GM23338 (cell line): ENCODE results near the gene MRPL32. TPM values are rescaled to one million over a fixed set of nuclear protein-coding genes. Genes with fewer than 3 reads are reported as not detected.
A peak's percentile ranks its signal among the peaks of the same experiment; 100 is the strongest.

Experiments used
- ATAC-seq: fragments of 200-7000 bp; cut with Tn5 transposase; 3 replicates; pipeline ENCODE4 v1.9.1; 2020
- DNase-seq: peaks from one replicate; pipeline ENCODE4 v3.0.0-alpha.2; 2015; ENCODE audit warnings: low spot score
- H2AFZ ChIP-seq: fragments of 200-600 bp; sonication (generic); 2 replicates; pipeline ENCODE4 v1.8.0; 2016; ENCODE audit warnings: antibody characterized with exemption, mild to moderate bottlenecking, moderate library complexity
- H3F3A ChIP-seq: fragments of 200-600 bp; sonication (generic); replicated peaks from 2 replicates; pipeline ENCODE4 v1.8.0; 2017; ENCODE audit warnings: antibody characterized with exemption, mixed run types, low read depth
- H3K27ac ChIP-seq: fragments of 200-600 bp; sonication (generic); 2 replicates; pipeline ENCODE4 v1.6.1; 2016; ENCODE audit warnings: low read depth
- H3K27me3 ChIP-seq: fragments of 200-600 bp; sonication (generic); 2 replicates; pipeline ENCODE4 v1.8.0; 2016; ENCODE audit warnings: mild to moderate bottlenecking, mixed run types, moderate library complexity; ENCODE audit not compliant: insufficient read depth
- H3K36me3 ChIP-seq: fragments of 200-600 bp; sonication (generic); 2 replicates; pipeline ENCODE4 v1.8.0; 2016; ENCODE audit warnings: mild to moderate bottlenecking; ENCODE audit not compliant: insufficient read depth
- H3K4me1 ChIP-seq: fragments of 200-600 bp; sonication (generic); 2 replicates; pipeline ENCODE4 v1.8.0; 2016; ENCODE audit warnings: mild to moderate bottlenecking, moderate library complexity; ENCODE audit not compliant: insufficient read depth
- H3K4me2 ChIP-seq: fragments of 200-600 bp; sonication (generic); 2 replicates; pipeline ENCODE4 v1.7.1; 2017; ENCODE audit warnings: mixed run types
- H3K4me3 ChIP-seq: fragments of 200-600 bp; sonication (generic); 2 replicates; pipeline ENCODE4 v1.6.1; 2016; ENCODE audit warnings: mixed run types
- H3K79me2 ChIP-seq: fragments of 200-600 bp; sonication (generic); replicated peaks from 2 replicates; pipeline ENCODE4 v1.8.0; 2017; ENCODE audit warnings: mild to moderate bottlenecking; ENCODE audit not compliant: insufficient read depth
- H3K9me2 ChIP-seq: fragments of 200-600 bp; sonication (generic); 2 replicates; pipeline ENCODE4 v1.8.0; 2017; ENCODE audit not compliant: insufficient read depth
- H4K20me1 ChIP-seq: fragments of 200-600 bp; sonication (generic); replicated peaks from 2 replicates; pipeline ENCODE4 v1.8.0; 2017; ENCODE audit warnings: mild to moderate bottlenecking; ENCODE audit not compliant: insufficient read depth
- H3K27ac Mint-ChIP-seq: 2 replicates; pipeline ENCODE4 v1.8.0; 2020; ENCODE audit warnings: inconsistent platforms, mild to moderate bottlenecking, moderate library complexity, mixed read lengths
- H3K27me3 Mint-ChIP-seq: 3 replicates; pipeline ENCODE4 v1.8.0; 2022; ENCODE audit warnings: low read depth, mild to moderate bottlenecking, moderate library complexity, mixed read lengths, inconsistent platforms; ENCODE audit not compliant: insufficient read depth, poor library complexity
- H3K36me3 Mint-ChIP-seq: 3 replicates; pipeline ENCODE4 v1.8.0; 2021; ENCODE audit warnings: low read depth, mild to moderate bottlenecking, inconsistent platforms, moderate library complexity, mixed read lengths
- H3K4me1 Mint-ChIP-seq: 3 replicates; pipeline ENCODE4 v1.8.0; 2020; ENCODE audit warnings: mild to moderate bottlenecking, inconsistent platforms, mixed read lengths
- H3K4me3 Mint-ChIP-seq: 3 replicates; pipeline ENCODE4 v1.8.0; 2021; ENCODE audit warnings: moderate library complexity, mild to moderate bottlenecking, inconsistent platforms, mixed read lengths
- H3K9me3 Mint-ChIP-seq: 3 replicates; pipeline ENCODE4 v1.8.0; 2020; ENCODE audit warnings: moderate library complexity, mild to moderate bottlenecking, inconsistent platforms, mixed read lengths
- CREB1 ChIP-seq: fragments of 250-450 bp; sonication (Bioruptor Pico); IDR thresholded peaks from 2 replicates; pipeline ENCODE4 v1.5.0; 2020; ENCODE audit warnings: low read depth, mild to moderate bottlenecking, moderate library complexity
- EZH2 ChIP-seq: fragments of 200-600 bp; sonication (generic); IDR thresholded peaks from one replicate; pipeline ENCODE4 v1.8.0; 2017; ENCODE audit warnings: antibody characterized with exemption, mild to moderate bottlenecking, low read depth; ENCODE audit not compliant: unreplicated experiment
- EZH2phosphoT487 ChIP-seq: fragments of 200-600 bp; sonication (generic); IDR thresholded peaks from one replicate; pipeline ENCODE4 v1.8.1; 2018; ENCODE audit warnings: antibody characterized with exemption; ENCODE audit not compliant: unreplicated experiment
- NANOG ChIP-seq: IDR thresholded peaks from 2 replicates; pipeline ENCODE4 v1.6.1; 2016; ENCODE audit warnings: antibody characterized with exemption, borderline replicate concordance
- POLR2AphosphoS5 ChIP-seq: IDR thresholded peaks from 2 replicates; pipeline ENCODE4 v1.6.1; 2016; ENCODE audit warnings: antibody characterized with exemption, low read depth
- STAT1 ChIP-seq: IDR thresholded peaks from one replicate; pipeline ENCODE4 v1.6.1; 2016; ENCODE audit warnings: antibody characterized with exemption; ENCODE audit not compliant: unreplicated experiment
- ZNF114 ChIP-seq: fragments of 250-450 bp; sonication (Bioruptor Pico); IDR thresholded peaks from 2 replicates; pipeline ENCODE4 v1.5.0; 2020; ENCODE audit warnings: mild to moderate bottlenecking, moderate library complexity
- ZNF331 ChIP-seq: fragments of 250-450 bp; sonication (Bioruptor Pico); IDR thresholded peaks from 2 replicates; pipeline ENCODE4 v1.5.0; 2020; ENCODE audit warnings: low read depth, mild to moderate bottlenecking, moderate library complexity
- polyA plus RNA-seq: library from polyadenylated mRNA; unstranded; fragments of >200 nt; fragmentation: Nextera tagmentation; extraction: Ambion mirVana; gene quantifications from 2 replicates; pipeline ENCODE4 v1.2.1, GENCODE V29; 2016
- total RNA-seq: library from RNA; depleted of rRNA; stranded (reverse); fragments of >200 nt; shearing (Covaris generic); gene quantifications from 2 replicates; pipeline ENCODE4 v1.2.3, GENCODE V29; 2014
- TF ChIP-seq, protein P1 (sequence below): IDR thresholded peaks from 2 replicates; pipeline ENCODE4 v1.6.1; 2016; ENCODE audit warnings: antibody characterized with exemption
- TF ChIP-seq, protein P2 (sequence below): IDR thresholded peaks from one replicate; pipeline ENCODE4 v1.6.1; 2018; ENCODE audit warnings: antibody characterized with exemption; ENCODE audit not compliant: unreplicated experiment

Gene MRPL32
- total and polyA plus RNA-seq, 2 experiments from 2014 or later: 93.4 to 303 TPM

DNA sequence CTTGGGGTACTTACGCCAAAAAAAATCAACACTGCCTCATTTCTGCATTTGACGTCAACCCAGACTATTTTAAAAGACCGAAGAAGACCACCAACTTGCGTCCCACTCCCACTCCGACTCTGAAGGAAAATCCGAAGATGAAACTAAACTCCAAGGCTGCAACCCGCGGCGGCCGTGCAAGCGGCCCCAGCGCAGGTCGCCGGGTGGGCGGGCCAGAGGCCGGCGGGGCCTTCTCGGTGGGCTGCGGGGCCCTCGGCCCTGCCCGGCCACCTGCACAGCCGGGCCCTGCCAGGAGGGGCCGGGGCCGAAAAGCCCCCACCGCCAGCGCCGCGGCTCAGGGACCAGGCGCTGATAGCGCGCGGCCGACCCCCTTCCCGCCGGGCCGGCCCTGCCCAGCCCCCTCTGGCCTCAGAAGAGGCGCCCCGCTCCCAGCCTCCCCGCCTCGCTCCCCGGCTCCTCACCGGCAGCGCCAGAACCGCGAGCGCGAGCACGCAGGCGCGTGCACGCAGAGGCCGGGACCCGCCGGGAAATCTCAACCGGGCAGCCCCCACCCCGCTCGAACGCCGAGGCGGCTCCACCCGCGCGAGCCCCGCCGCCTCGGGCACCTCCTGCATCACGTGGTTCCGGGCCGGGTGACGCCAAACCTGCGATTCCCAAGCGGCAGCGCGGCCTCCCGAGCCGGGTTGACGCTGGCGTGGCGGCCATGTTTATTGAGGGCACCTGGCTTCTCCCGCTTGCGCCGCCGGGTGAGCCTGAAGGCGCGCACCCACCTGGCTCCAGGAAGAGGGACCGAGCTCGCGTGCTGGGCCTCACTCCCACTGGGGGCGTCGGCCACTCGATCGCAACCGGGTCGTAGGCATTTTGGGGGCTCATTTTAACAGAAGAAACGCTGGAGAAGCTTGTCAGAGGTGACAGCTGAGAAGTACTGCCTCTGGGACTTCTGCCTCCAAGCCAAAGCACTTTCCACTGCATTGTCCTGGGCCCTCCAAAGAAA is 20.4 kb upstream of the MRPL32 start, which contains the start of gene C7orf25:
C7orf25 (minus strand) TSS at position 617 of the 994 bp plus-strand sequence. CDS start 1,170 bp downstream, outside the sequence.
- H3K4me3 Mint-ChIP-seq: peak within 1 kb of the TSS; percentile 92
- no peaks in the 10 kb centered on the region for H3K27me3 Mint-ChIP-seq
- Histone ChIP-seq H3K4me1 (peaks cover 18% of the 10 kb centered on the region), H3F3A (peaks cover 13% of the 10 kb centered on the region; the same call in 1 of the 2 replicates), H3K4me3 (peak within 1 kb of the TSS; percentile 86), H3K27ac (peak within 1 kb of the TSS; percentile 90), H3K36me3 (peaks cover 7% of the 10 kb centered on the region; the same call in 1 of the 2 replicates), H3K4me2 (peak within 1 kb of the TSS; percentile 79), H3K27me3 (no peaks in the 10 kb centered on the region), H3K9me2 (0 out of 2 replicates have a peak, but pooled peaks cover 4% of the 10 kb centered on the region), H4K20me1 (no peaks in the 10 kb centered on the region), H3K79me2 (peaks cover 13% of the 10 kb centered on the region), H2AFZ (peak within 1 kb of the TSS; percentile 81; the same call in 1 of the 2 replicates)
- H3K36me3 Mint-ChIP-seq: peaks cover 43% of the 10 kb centered on the region
- TF ChIP-seq, protein P1, sequence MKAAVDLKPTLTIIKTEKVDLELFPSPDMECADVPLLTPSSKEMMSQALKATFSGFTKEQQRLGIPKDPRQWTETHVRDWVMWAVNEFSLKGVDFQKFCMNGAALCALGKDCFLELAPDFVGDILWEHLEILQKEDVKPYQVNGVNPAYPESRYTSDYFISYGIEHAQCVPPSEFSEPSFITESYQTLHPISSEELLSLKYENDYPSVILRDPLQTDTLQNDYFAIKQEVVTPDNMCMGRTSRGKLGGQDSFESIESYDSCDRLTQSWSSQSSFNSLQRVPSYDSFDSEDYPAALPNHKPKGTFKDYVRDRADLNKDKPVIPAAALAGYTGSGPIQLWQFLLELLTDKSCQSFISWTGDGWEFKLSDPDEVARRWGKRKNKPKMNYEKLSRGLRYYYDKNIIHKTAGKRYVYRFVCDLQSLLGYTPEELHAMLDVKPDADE: peak; percentile 88
- TF ChIP-seq EZH2 (no peak), ZNF114 (CRISPR knock-in tag) (no peak), POLR2AphosphoS5 (peak; percentile 69), CREB1 (peak; percentile 87)
- DNase-seq (peak; percentile 98), ATAC-seq (peak; percentile 89)
- peaks cover 34% of the 10 kb centered on the region for H3K4me1 Mint-ChIP-seq
- H3K9me3 Mint-ChIP-seq: no peaks in the 10 kb centered on the region
- peak within 1 kb of the TSS; percentile 95 for H3K27ac Mint-ChIP-seq

DNA sequence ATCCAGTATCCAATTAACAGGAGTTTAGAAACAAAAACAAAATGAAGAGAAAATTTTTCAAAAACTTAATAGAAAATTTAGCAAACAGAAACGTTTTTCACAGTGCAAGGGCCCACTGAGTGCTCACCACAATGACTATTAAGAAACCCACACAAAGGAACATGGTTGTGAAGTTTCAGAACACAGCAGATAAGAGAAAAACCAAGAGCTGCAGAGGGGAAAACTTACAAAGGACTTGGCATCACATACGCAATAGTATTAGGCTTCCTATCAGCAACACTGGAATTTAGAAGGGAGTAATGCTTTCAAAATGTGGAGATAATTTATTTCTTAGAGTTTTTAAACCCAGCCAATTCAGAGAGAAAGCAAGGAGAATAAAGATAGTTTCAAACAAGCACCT is 18.6 kb upstream of the MRPL32 start:
- H3K4me1 ChIP-seq: peaks cover 18% of the 10 kb centered on the region
- peaks cover 58% of the 10 kb centered on the region for H3K36me3 Mint-ChIP-seq
- peaks cover 15% of the 10 kb centered on the region; the same call in 1 of the 2 replicates for H3K36me3 ChIP-seq
- no peak for ATAC-seq
- no peaks in the 10 kb centered on the region for H3K9me3 Mint-ChIP-seq
- TF ChIP-seq NANOG (no peak), ZNF114 (CRISPR knock-in tag) (no peak), EZH2phosphoT487 (no peak), EZH2 (no peak), STAT1 (no peak), ZNF331 (CRISPR knock-in tag) (no peak)
- TF ChIP-seq, protein P1: no peak
- TF ChIP-seq, protein P2, sequence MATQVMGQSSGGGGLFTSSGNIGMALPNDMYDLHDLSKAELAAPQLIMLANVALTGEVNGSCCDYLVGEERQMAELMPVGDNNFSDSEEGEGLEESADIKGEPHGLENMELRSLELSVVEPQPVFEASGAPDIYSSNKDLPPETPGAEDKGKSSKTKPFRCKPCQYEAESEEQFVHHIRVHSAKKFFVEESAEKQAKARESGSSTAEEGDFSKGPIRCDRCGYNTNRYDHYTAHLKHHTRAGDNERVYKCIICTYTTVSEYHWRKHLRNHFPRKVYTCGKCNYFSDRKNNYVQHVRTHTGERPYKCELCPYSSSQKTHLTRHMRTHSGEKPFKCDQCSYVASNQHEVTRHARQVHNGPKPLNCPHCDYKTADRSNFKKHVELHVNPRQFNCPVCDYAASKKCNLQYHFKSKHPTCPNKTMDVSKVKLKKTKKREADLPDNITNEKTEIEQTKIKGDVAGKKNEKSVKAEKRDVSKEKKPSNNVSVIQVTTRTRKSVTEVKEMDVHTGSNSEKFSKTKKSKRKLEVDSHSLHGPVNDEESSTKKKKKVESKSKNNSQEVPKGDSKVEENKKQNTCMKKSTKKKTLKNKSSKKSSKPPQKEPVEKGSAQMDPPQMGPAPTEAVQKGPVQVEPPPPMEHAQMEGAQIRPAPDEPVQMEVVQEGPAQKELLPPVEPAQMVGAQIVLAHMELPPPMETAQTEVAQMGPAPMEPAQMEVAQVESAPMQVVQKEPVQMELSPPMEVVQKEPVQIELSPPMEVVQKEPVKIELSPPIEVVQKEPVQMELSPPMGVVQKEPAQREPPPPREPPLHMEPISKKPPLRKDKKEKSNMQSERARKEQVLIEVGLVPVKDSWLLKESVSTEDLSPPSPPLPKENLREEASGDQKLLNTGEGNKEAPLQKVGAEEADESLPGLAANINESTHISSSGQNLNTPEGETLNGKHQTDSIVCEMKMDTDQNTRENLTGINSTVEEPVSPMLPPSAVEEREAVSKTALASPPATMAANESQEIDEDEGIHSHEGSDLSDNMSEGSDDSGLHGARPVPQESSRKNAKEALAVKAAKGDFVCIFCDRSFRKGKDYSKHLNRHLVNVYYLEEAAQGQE: no peak
- H4K20me1 ChIP-seq: 0 out of 2 replicates have a peak, but pooled peaks cover 6% of the 10 kb centered on the region
- no peak overlapping the region for H3K4me2 ChIP-seq
- no peak overlapping the region for H2AFZ ChIP-seq
- H3K4me3 Mint-ChIP-seq: no peak overlapping the region
- H3K27ac Mint-ChIP-seq: peak overlapping the region; percentile 11; the same call in 1 of the 2 replicates
- H3K4me1 Mint-ChIP-seq: peaks cover 34% of the 10 kb centered on the region
- no peak for DNase-seq
- H3K9me2 ChIP-seq: 0 out of 2 replicates have a peak, but pooled peaks cover 4% of the 10 kb centered on the region
- H3K27me3 ChIP-seq: no peaks in the 10 kb centered on the region
- no peak overlapping the region for H3K4me3 ChIP-seq
- peaks cover 13% of the 10 kb centered on the region; the same call in 1 of the 2 replicates for H3F3A ChIP-seq
- no peaks in the 10 kb centered on the region for H3K27me3 Mint-ChIP-seq
- H3K79me2 ChIP-seq: peaks cover 11% of the 10 kb centered on the region
- H3K27ac ChIP-seq: peak overlapping the region; percentile 90; the same call in 1 of the 2 replicates
